Body of pancreas (tissue), 4 donors: Measurements from ENCODE around the gene MAGOH.

Source experiments
- CTCF ChIP-seq, 7 experiments: fragments of 450-650 bp in 4 of 7; fragments of 200-600 bp in 3 of 7; sonication (generic) in 3 of 7; IDR thresholded peaks; one replicate each; pipeline ENCODE4 v1.5.1; 2016 to 2019; ENCODE audit warnings: antibody characterized with exemption in 7 of 7
- POLR2A ChIP-seq, 3 donors: fragments of 450-650 bp; IDR thresholded peaks; one replicate each; pipeline ENCODE4 v1.6.1; 2016; ENCODE audit warnings: antibody characterized with exemption in 3 of 3, mild to moderate bottlenecking in 2 of 3

- no peak for TF ChIP-seq CTCF (IDR thresholded peaks at IDR 0.05)
- no peak for TF ChIP-seq POLR2A (IDR thresholded peaks at IDR 0.05)
Measured at GRCh38 chr1:53274026-53274425, 35.7 kb upstream of the MAGOH start.
